Right kidney (tissue), 9 donors: ENCODE results near the gene FKBP10.
"Not testable (repeated sequence)": the region's sequence is repeated elsewhere in the genome, so short reads cannot be mapped to it uniquely, and the experiment has no call there.

ENCODE experiments used
- DNase-seq: peaks from one replicate; pipeline ENCODE4 v3.0.0-alpha.2; 2016
- long read RNA-seq, 8 donors: transcript quantifications; one replicate each; lab custom pipeline, GENCODE V29; 2026

FKBP10 gene
- long read RNA-seq, donor 1, transcript FKBP10-201 (10 exons, 2,662 nt) = major isoform, 37 of 83 reads
- long read RNA-seq, donor 1, transcript FKBP10-204 (3 exons, 1,129 nt) = minor isoform, 8 of 83 reads
- long read RNA-seq, donor 1, partial matches to known transcripts = 34 of 83 reads
- long read RNA-seq, donor 1, other reads (novel, unspliced or antisense) = 0 of 83 reads
- long read RNA-seq, donor 2, transcript FKBP10-201 (10 exons, 2,662 nt) = major isoform, 16 of 41 reads
- long read RNA-seq, donor 2, partial matches to known transcripts = 21 of 41 reads
- long read RNA-seq, donor 2, other reads (novel, unspliced or antisense) = 0 of 41 reads
- long read RNA-seq, donor 3, partial matches to known transcripts = 0 of 7 reads
- long read RNA-seq, donor 3, other reads (novel, unspliced or antisense) = 0 of 7 reads
- long read RNA-seq, donor 4, transcript FKBP10-201 (10 exons, 2,662 nt) = major isoform, 25 of 129 reads
- long read RNA-seq, donor 4, transcript FKBP10-205 (2 exons, 578 nt) = minor isoform, 7 of 129 reads
- long read RNA-seq, donor 4, partial matches to known transcripts = 89 of 129 reads
- long read RNA-seq, donor 4, other reads (novel, unspliced or antisense) = 0 of 129 reads
- long read RNA-seq, donor 5, transcript FKBP10-201 (10 exons, 2,662 nt) = major isoform, 27 of 38 reads
- long read RNA-seq, donor 5, partial matches to known transcripts = 6 of 38 reads
- long read RNA-seq, donor 5, other reads (novel, unspliced or antisense) = 0 of 38 reads
- long read RNA-seq, donor 6, transcript FKBP10-205 (2 exons, 578 nt) = minor isoform, 6 of 124 reads
- long read RNA-seq, donor 6, transcript FKBP10-201 (10 exons, 2,662 nt) = major isoform, 16 of 124 reads
- long read RNA-seq, donor 6, transcript FKBP10-207 (4 exons, 837 nt) = minor isoform, 5 of 124 reads
- long read RNA-seq, donor 6, partial matches to known transcripts = 76 of 124 reads
- long read RNA-seq, donor 6, other reads (novel, unspliced or antisense) = 20 of 124 reads
- long read RNA-seq, donor 7 = 0 reads
- long read RNA-seq, donor 8, transcript FKBP10-201 (10 exons, 2,662 nt) = major isoform, 38 of 71 reads
- long read RNA-seq, donor 8, partial matches to known transcripts = 27 of 71 reads
- long read RNA-seq, donor 8, other reads (novel, unspliced or antisense) = 0 of 71 reads

- peak; percentile 88 for DNase-seq
These were observed at the start of gene FKBP10 for GRCh38 chr17:41812381-41813151. Gene FKBP10, plus strand, starts transcription at chr17:41813004. Its CDS starts 31 bp downstream, at chr17:41813035.

- DNase-seq = no peak
These were observed 49.5 kb upstream of the FKBP10 start for GRCh38 chr17:41763327-41763726.

- DNase-seq = no peak
These were observed 46.7 kb upstream of the FKBP10 start for GRCh38 chr17:41766135-41766534.

- no peak for DNase-seq
These were observed 45.3 kb upstream of the FKBP10 start for GRCh38 chr17:41767324-41768042.

- DNase-seq = no peak
These were observed 44.0 kb upstream of the FKBP10 start for GRCh38 chr17:41768682-41769288.

GRCh38 chr17:41769346-41769862, 43.4 kb upstream of the FKBP10 start:
- no peak for DNase-seq

- DNase-seq = no peak
These were observed 42.8 kb upstream of the FKBP10 start for GRCh38 chr17:41769985-41770384.

- no peak for DNase-seq
These were observed 41.2 kb upstream of the FKBP10 start for GRCh38 chr17:41771389-41772206.

- DNase-seq = no peak
These were observed 40.6 kb upstream of the FKBP10 start for GRCh38 chr17:41772218-41772585.

GRCh38 chr17:41772586-41773189, 40.1 kb upstream of the FKBP10 start:
- no peak for DNase-seq

GRCh38 chr17:41773190-41773588, 39.6 kb upstream of the FKBP10 start:
- no peak for DNase-seq

GRCh38 chr17:41773731-41774193, 39.0 kb upstream of the FKBP10 start:
- DNase-seq = no peak

GRCh38 chr17:41775394-41776226, 37.2 kb upstream of the FKBP10 start:
- no peak for DNase-seq

- DNase-seq = not testable (repeated sequence)
These were observed 36.4 kb upstream of the FKBP10 start for GRCh38 chr17:41776262-41776900.

- DNase-seq = peak; percentile 75
These were observed 35.6 kb upstream of the FKBP10 start for GRCh38 chr17:41777157-41777573.

- DNase-seq = no peak
These were observed 35.1 kb upstream of the FKBP10 start for GRCh38 chr17:41777574-41778188.

- DNase-seq = no peak
These were observed 32.9 kb upstream of the FKBP10 start for GRCh38 chr17:41779954-41780353.
